Mesenchymal stem cell (in vitro differentiated cells and primary cell): Measurements from ENCODE around the gene KCNIP4.
"Not testable (repeated sequence)": the region's sequence is repeated elsewhere in the genome, so short reads cannot be mapped to it uniquely, and the experiment has no call there.

Source experiments
- DNase-seq: peaks from one replicate; pipeline ENCODE4 v3.0.0-alpha.2; 2013
- H2AFZ ChIP-seq: one replicate; pipeline ENCODE4 v1.6.1; 2013; ENCODE audit warnings: low read depth, mild to moderate bottlenecking, control low read depth, inconsistent platforms, low read length, moderate library complexity
- H2AK5ac ChIP-seq: 2 replicates; pipeline ENCODE4 v1.6.1; 2013; ENCODE audit warnings: low read length, moderate library complexity, mild to moderate bottlenecking, inconsistent platforms; ENCODE audit not compliant: severe bottlenecking
- H2BK120ac ChIP-seq: one replicate; pipeline ENCODE4 v1.6.1; 2013; ENCODE audit warnings: low read depth, mild to moderate bottlenecking, inconsistent platforms, low read length, moderate library complexity
- H2BK12ac ChIP-seq, 2 experiments: one replicate each; pipeline ENCODE4 v1.6.1; 2013; ENCODE audit warnings: inconsistent platforms in 2 of 2, low read length in 2 of 2, mild to moderate bottlenecking in 2 of 2, moderate library complexity in 2 of 2, control low read depth in 1 of 2
- H2BK15ac ChIP-seq: one replicate; pipeline ENCODE4 v1.6.1; 2013; ENCODE audit warnings: mild to moderate bottlenecking, low read depth, inconsistent platforms; ENCODE audit not compliant: poor library complexity, severe bottlenecking
- H2BK5ac ChIP-seq: 2 replicates; pipeline ENCODE4 v1.6.1; 2013; ENCODE audit warnings: low read depth, mild to moderate bottlenecking, low read length, control low read depth, inconsistent platforms; ENCODE audit not compliant: poor library complexity, severe bottlenecking
- H3K14ac ChIP-seq, 2 experiments: one replicate each; pipeline ENCODE4 v1.6.1; 2013; ENCODE audit warnings: inconsistent platforms in 2 of 2, low read length in 2 of 2, control low read depth in 1 of 2, mild to moderate bottlenecking in 1 of 2, moderate library complexity in 1 of 2
- H3K18ac ChIP-seq, 2 experiments: one replicate each; pipeline ENCODE4 v1.6.1; 2013; ENCODE audit warnings: inconsistent platforms in 2 of 2, low read length in 2 of 2, control low read depth in 1 of 2, low read depth in 1 of 2, mild to moderate bottlenecking in 1 of 2
- H3K23ac ChIP-seq, 2 experiments: one replicate each; pipeline ENCODE4 v1.6.1; 2013; ENCODE audit warnings: inconsistent platforms in 2 of 2, low read length in 2 of 2, mild to moderate bottlenecking in 2 of 2, moderate library complexity in 2 of 2, control low read depth in 1 of 2
- H3K27ac ChIP-seq: 2 replicates; pipeline ENCODE4 v1.5.1; 2013; ENCODE audit warnings: mild to moderate bottlenecking, moderate library complexity, low read length, control low read depth, inconsistent platforms; ENCODE audit not compliant: poor library complexity, severe bottlenecking
- H3K27me3 ChIP-seq, 2 experiments: 2 replicates each; pipeline versions ENCODE4 v1.6.1 to v1.7.0; 2013; ENCODE audit warnings: low read length in 2 of 2, mild to moderate bottlenecking in 2 of 2, moderate library complexity in 2 of 2, control low read depth in 1 of 2, inconsistent platforms in 1 of 2; ENCODE audit not compliant: control insufficient read depth in 1 of 2, insufficient read depth in 1 of 2
- H3K36me3 ChIP-seq, 2 experiments: 2 replicates each; pipeline versions ENCODE4 v1.6.1 to v1.7.0; 2013; ENCODE audit warnings: low read length in 2 of 2, control low read depth in 1 of 2, inconsistent platforms in 1 of 2, low read depth in 1 of 2, mild to moderate bottlenecking in 1 of 2; ENCODE audit not compliant: insufficient read depth in 2 of 2, control insufficient read depth in 1 of 2
- H3K4ac ChIP-seq, 2 experiments: one replicate each; pipeline ENCODE4 v1.6.1; 2013; ENCODE audit warnings: inconsistent platforms in 2 of 2, low read length in 2 of 2, mild to moderate bottlenecking in 2 of 2, moderate library complexity in 2 of 2, control low read depth in 1 of 2, low read depth in 1 of 2
- H3K4me1 ChIP-seq: 2 replicates; pipeline ENCODE4 v1.6.1; 2013; ENCODE audit warnings: low read depth, low read length, control low read depth; ENCODE audit not compliant: control insufficient read depth, insufficient read depth
- H3K4me2 ChIP-seq: 2 replicates; pipeline ENCODE4 v1.6.1; 2013; ENCODE audit warnings: low read length, mild to moderate bottlenecking, inconsistent platforms; ENCODE audit not compliant: poor library complexity, severe bottlenecking
- H3K4me3 ChIP-seq, 2 experiments: 2 replicates each; pipeline versions ENCODE4 v1.5.1 to v1.7.0; 2013; ENCODE audit warnings: low read length in 2 of 2, mild to moderate bottlenecking in 2 of 2, control low read depth in 1 of 2, low read depth in 1 of 2; ENCODE audit not compliant: insufficient read depth in 1 of 2
- H3K79me1 ChIP-seq: replicated peaks from 2 replicates; pipeline ENCODE4 v1.6.1; 2013; ENCODE audit warnings: mild to moderate bottlenecking, control low read depth, low read length, inconsistent platforms; ENCODE audit not compliant: poor library complexity, severe bottlenecking
- H3K9ac ChIP-seq: 2 replicates; pipeline ENCODE4 v1.7.0; 2013; ENCODE audit warnings: mild to moderate bottlenecking, low read length, moderate library complexity
- H3K9me3 ChIP-seq: 2 replicates; pipeline ENCODE4 v1.7.0; 2013; ENCODE audit warnings: mild to moderate bottlenecking, low read length; ENCODE audit not compliant: control insufficient read depth
- H4K8ac ChIP-seq: one replicate; pipeline ENCODE4 v1.6.1; 2013; ENCODE audit warnings: inconsistent platforms, mild to moderate bottlenecking, low read length, moderate library complexity
- H4K91ac ChIP-seq: one replicate; pipeline ENCODE4 v1.6.1; 2013; ENCODE audit warnings: mild to moderate bottlenecking, low read length, inconsistent platforms
- WGBS: methylation state at CpG from one replicate; pipeline ENCODE4 v1.1.7; 2013; ENCODE audit warnings: mixed read lengths; 5-methylcytosine and 5-hydroxymethylcytosine counted together

KCNIP4 gene

DNA sequence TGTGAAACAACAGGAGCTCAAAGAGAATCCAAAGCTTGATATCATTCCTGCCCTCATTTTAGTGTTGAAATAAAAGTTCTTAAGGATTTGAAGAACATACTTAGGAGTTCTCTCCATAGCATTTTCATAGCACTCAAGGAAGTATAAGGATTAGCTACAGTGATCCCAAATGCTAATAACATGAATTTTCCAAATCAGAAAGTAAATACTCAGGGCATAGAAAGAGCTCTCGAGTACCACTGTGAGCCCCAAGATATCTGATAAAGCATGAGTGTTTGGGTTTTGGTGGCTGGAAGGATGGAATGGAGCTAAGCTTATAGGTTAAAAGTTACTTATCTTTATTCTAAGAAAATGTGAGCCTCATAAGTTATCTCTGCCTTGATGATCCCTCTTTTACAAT, 584.9 kb downstream of the KCNIP4 start:
- no peak overlapping the region for H3K18ac ChIP-seq
- H3K36me3 ChIP-seq: no peaks in the 10 kb centered on the region
- no peak overlapping the region for H2AK5ac ChIP-seq
- no peak overlapping the region for H2BK15ac ChIP-seq
- no peak overlapping the region for H3K23ac ChIP-seq
- H3K27ac ChIP-seq: no peak overlapping the region
- H3K79me1 ChIP-seq: no peaks in the 10 kb centered on the region
- no peak overlapping the region for H2BK120ac ChIP-seq
- no peaks in the 10 kb centered on the region for H3K4me1 ChIP-seq
- no peak overlapping the region for H2BK5ac ChIP-seq
- no peak overlapping the region for H4K91ac ChIP-seq
- H3K4ac ChIP-seq: no peak overlapping the region
- H3K27me3 ChIP-seq: no peaks in the 10 kb centered on the region
- H3K9ac ChIP-seq: no peak overlapping the region
- no peak for DNase-seq
- H3K4me2 ChIP-seq: no peak overlapping the region
- no peak overlapping the region for H3K4me3 ChIP-seq
- no peak overlapping the region for H4K8ac ChIP-seq
- peaks cover 3% of the 10 kb centered on the region for H3K9me3 ChIP-seq
- H3K14ac ChIP-seq: no peak overlapping the region
- WGBS: 43% methylated on average over 1 of the region's 1 CpG
- no peak overlapping the region for H2BK12ac ChIP-seq
- H2AFZ ChIP-seq: no peak overlapping the region

GRCh38 chr4:21352354-21352753, 596.2 kb downstream of the KCNIP4 start:
- not testable (repeated sequence) for H3K79me1 ChIP-seq, H3K18ac ChIP-seq, DNase-seq, H2BK12ac ChIP-seq, H3K4me1 ChIP-seq, H2BK5ac ChIP-seq, H3K4me2 ChIP-seq, H3K23ac ChIP-seq, H3K9ac ChIP-seq, H2AFZ ChIP-seq, H4K91ac ChIP-seq, H2BK120ac ChIP-seq, H3K14ac ChIP-seq, H3K4me3 ChIP-seq, H3K27ac ChIP-seq, H4K8ac ChIP-seq, H2BK15ac ChIP-seq, H2AK5ac ChIP-seq, H3K36me3 ChIP-seq, H3K4ac ChIP-seq, H3K27me3 ChIP-seq
- WGBS: 75% methylated on average over 4 of the region's 4 CpGs
- peaks cover 24% of the 10 kb centered on the region for H3K9me3 ChIP-seq

DNA sequence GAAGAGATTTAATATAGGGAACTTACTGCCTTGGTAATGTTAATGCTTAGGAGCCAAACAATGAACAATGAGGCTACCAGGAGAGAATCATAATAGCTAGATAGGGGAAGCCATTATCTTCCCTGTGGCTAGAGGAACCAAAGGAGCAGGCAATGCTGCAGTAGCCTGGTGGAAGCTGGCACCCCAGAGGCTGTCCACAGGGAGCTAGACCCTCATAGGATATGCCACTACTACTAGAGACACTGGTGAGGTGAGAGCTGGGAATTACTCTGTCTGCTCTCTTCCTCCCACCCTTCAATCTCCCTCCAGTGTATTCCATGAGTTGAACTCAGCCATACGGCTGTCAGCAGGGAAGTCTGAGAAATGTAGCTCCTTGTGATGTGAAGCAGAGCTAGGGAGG, 601.4 kb downstream of the KCNIP4 start:
- H2AK5ac ChIP-seq: no peak overlapping the region
- no peak overlapping the region for H3K18ac ChIP-seq
- no peak overlapping the region for H2AFZ ChIP-seq
- H2BK12ac ChIP-seq: no peak overlapping the region
- DNase-seq: no peak
- no peak overlapping the region for H3K4me2 ChIP-seq
- no peak overlapping the region for H3K9ac ChIP-seq
- no peaks in the 10 kb centered on the region for H3K27me3 ChIP-seq
- no peak overlapping the region for H3K23ac ChIP-seq
- no peak overlapping the region for H4K8ac ChIP-seq
- no peak overlapping the region for H3K4ac ChIP-seq
- WGBS: 11% methylated on average over 1 of the region's 1 CpG
- H4K91ac ChIP-seq: no peak overlapping the region
- H2BK15ac ChIP-seq: no peak overlapping the region
- no peaks in the 10 kb centered on the region for H3K79me1 ChIP-seq
- H3K4me1 ChIP-seq: no peaks in the 10 kb centered on the region
- no peak overlapping the region for H2BK5ac ChIP-seq
- no peak overlapping the region for H3K27ac ChIP-seq
- no peak overlapping the region for H2BK120ac ChIP-seq
- H3K36me3 ChIP-seq: no peaks in the 10 kb centered on the region
- H3K4me3 ChIP-seq: no peak overlapping the region
- H3K9me3 ChIP-seq: peaks cover 27% of the 10 kb centered on the region
- H3K14ac ChIP-seq: no peak overlapping the region

DNA sequence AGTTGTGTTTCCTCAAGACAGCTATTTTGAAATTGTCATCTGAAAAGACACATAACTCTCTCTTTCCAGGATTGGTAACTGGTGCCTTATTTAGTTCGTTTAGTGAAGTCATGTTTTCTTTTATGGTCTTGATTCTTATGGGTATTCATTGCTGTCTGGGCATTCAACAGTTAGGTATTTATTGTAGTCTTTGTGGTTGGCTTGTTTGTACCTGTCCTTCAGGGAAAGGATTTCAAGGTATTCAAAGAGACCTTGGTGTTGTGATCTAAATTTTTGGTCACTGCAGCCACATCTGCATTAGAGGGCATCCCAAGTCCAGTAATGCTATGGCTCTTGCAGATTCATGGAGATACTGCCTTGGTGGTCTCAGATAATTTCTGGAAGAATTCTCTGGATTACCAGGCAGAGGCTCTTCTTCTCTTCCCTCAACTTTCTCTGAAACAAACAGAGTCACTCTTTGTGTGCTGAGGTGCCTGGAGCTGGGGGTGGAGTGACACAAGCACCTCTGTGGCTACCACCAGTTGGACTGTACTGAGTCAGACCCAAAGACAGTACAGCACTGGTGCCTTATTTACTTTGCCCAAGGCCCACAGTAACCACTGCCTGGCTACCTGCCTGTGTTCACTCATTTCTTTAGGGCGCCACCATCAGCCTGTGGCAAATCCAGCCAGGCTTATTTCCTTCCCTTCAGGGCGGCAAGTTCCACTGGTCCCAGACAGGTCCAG, 620.4 kb downstream of the KCNIP4 start:
- no peak overlapping the region for H4K8ac ChIP-seq
- WGBS: 75% methylated on average over 3 of the region's 3 CpGs
- H3K36me3 ChIP-seq: no peaks in the 10 kb centered on the region

More for the DNA sequence above, 620.4 kb downstream of the KCNIP4 start:
- Histone ChIP-seq H3K79me1 (no peaks in the 10 kb centered on the region), H3K4me1 (no peaks in the 10 kb centered on the region), H3K4me3 (no peak overlapping the region), H2AFZ (no peak overlapping the region), H2AK5ac (no peak overlapping the region), H4K91ac (no peak overlapping the region), H3K9ac (no peak overlapping the region), H3K14ac (no peak overlapping the region), H2BK120ac (no peak overlapping the region), H3K4ac (no peak overlapping the region), H3K27me3 (no peaks in the 10 kb centered on the region), H3K4me2 (no peak overlapping the region), H3K27ac (no peak overlapping the region), H3K9me3 (peaks cover 39% of the 10 kb centered on the region), H3K23ac (no peak overlapping the region), H2BK5ac (no peak overlapping the region), H2BK12ac (no peak overlapping the region), H3K18ac (no peak overlapping the region), H2BK15ac (no peak overlapping the region)
- DNase-seq: no peak
